Liver (tissue), 9 donors: ENCODE data around the gene GNG8. TPM values are rescaled to one million over a fixed set of nuclear protein-coding genes. Genes with fewer than 3 reads are reported as not detected.

Experiments used
- DNase-seq: peaks from one replicate; pipeline ENCODE4 v3.0.0-alpha.2; 2017; ENCODE audit warnings: low spot score
- H3K27ac ChIP-seq, 2 donors: one replicate each; pipeline ENCODE4 v1.7.0; 2013; ENCODE audit warnings: inconsistent platforms in 2 of 2, low read length in 2 of 2, control low read depth in 1 of 2, low read depth in 1 of 2, mild to moderate bottlenecking in 1 of 2
- H3K27me3 ChIP-seq, 4 donors: one replicate each; pipeline versions ENCODE4 v1.6.1 to v1.7.0; 2013; ENCODE audit warnings: low read length in 3 of 4, inconsistent platforms in 1 of 4, mild to moderate bottlenecking in 1 of 4, moderate library complexity in 1 of 4; ENCODE audit not compliant: control insufficient read depth in 4 of 4, insufficient read depth in 4 of 4
- H3K36me3 ChIP-seq, 4 donors: one replicate each; pipeline versions ENCODE4 v1.6.1 to v1.7.0; 2013; ENCODE audit warnings: low read length in 3 of 4, mild to moderate bottlenecking in 3 of 4, low read depth in 1 of 4, moderate library complexity in 1 of 4; ENCODE audit not compliant: control insufficient read depth in 4 of 4, insufficient read depth in 3 of 4
- H3K4me1 ChIP-seq, 4 donors: one replicate each; pipeline versions ENCODE4 v1.6.1 to v1.7.0; 2013; ENCODE audit warnings: low read length in 3 of 4, mild to moderate bottlenecking in 3 of 4, moderate library complexity in 1 of 4; ENCODE audit not compliant: control insufficient read depth in 4 of 4, insufficient read depth in 4 of 4
- H3K4me3 ChIP-seq, 3 donors: one replicate each; pipeline versions ENCODE4 v1.6.1 to v1.7.0; 2013; ENCODE audit warnings: low read length in 3 of 3, control low read depth in 1 of 3, low read depth in 1 of 3, mild to moderate bottlenecking in 1 of 3
- H3K9ac ChIP-seq, 2 donors: one replicate each; pipeline ENCODE4 v1.7.0; 2013; ENCODE audit warnings: low read length in 2 of 2, mild to moderate bottlenecking in 2 of 2, moderate library complexity in 2 of 2, control low read depth in 1 of 2, low read depth in 1 of 2
- H3K9me3 ChIP-seq, 4 donors: one replicate each; pipeline versions ENCODE4 v1.6.1 to v1.7.0; 2013; ENCODE audit warnings: low read length in 3 of 4; ENCODE audit not compliant: control insufficient read depth in 4 of 4
- ATF3 ChIP-seq: IDR thresholded peaks from 2 replicates; pipeline ENCODE4 v1.6.1; 2016; ENCODE audit warnings: antibody characterized with exemption
- CTCF ChIP-seq: fragments of 150-350 bp; IDR thresholded peaks from 2 replicates; pipeline ENCODE4 v1.5.1; 2017; ENCODE audit warnings: improper control_type of control experiment, low read depth, low read length; ENCODE audit not compliant: missing input control
- EGR1 ChIP-seq, 2 donors: IDR thresholded peaks; 2 replicates each; pipeline ENCODE4 v1.6.1; 2016 to 2018; ENCODE audit warnings: antibody characterized with exemption in 2 of 2, low read depth in 2 of 2
- FOXA2 ChIP-seq: IDR thresholded peaks from 2 replicates; pipeline ENCODE4 v1.6.1; 2016; ENCODE audit warnings: antibody characterized with exemption
- GABPA ChIP-seq, 2 donors: IDR thresholded peaks in 1 of 2; conservative IDR thresholded peaks in 1 of 2; 2 replicates each; pipeline ENCODE4 v1.6.1; 2016; ENCODE audit warnings: antibody characterized with exemption in 2 of 2, mild to moderate bottlenecking in 1 of 2, moderate library complexity in 1 of 2
- HNF4A ChIP-seq, 2 donors: conservative IDR thresholded peaks; 2 replicates each; pipeline ENCODE4 v1.6.1; 2016; ENCODE audit warnings: antibody characterized with exemption in 2 of 2, mild to moderate bottlenecking in 2 of 2
- HNF4G ChIP-seq: IDR thresholded peaks from 2 replicates; pipeline ENCODE4 v1.6.1; 2016; ENCODE audit warnings: antibody characterized with exemption
- JUND ChIP-seq, 2 donors: IDR thresholded peaks; 2 replicates each; pipeline ENCODE4 v1.6.1; 2016; ENCODE audit warnings: antibody characterized with exemption in 2 of 2
- MAX ChIP-seq: IDR thresholded peaks from 2 replicates; pipeline ENCODE4 v1.6.1; 2016; ENCODE audit warnings: antibody characterized with exemption
- NR2F2 ChIP-seq: IDR thresholded peaks from 2 replicates; pipeline ENCODE4 v1.6.1; 2016; ENCODE audit warnings: antibody characterized with exemption
- RAD21 ChIP-seq, 2 donors: IDR thresholded peaks; 2 replicates each; pipeline ENCODE4 v1.6.1; 2016; ENCODE audit warnings: antibody characterized with exemption in 2 of 2, mild to moderate bottlenecking in 2 of 2
- REST ChIP-seq: IDR thresholded peaks from 2 replicates; pipeline ENCODE4 v1.6.1; 2016; ENCODE audit warnings: antibody characterized with exemption, mild to moderate bottlenecking
- RXRA ChIP-seq, 2 donors: IDR thresholded peaks; 2 replicates each; pipeline ENCODE4 v1.6.1; 2017 to 2018; ENCODE audit warnings: antibody characterized with exemption in 2 of 2, mild to moderate bottlenecking in 1 of 2
- SP1 ChIP-seq: IDR thresholded peaks from 2 replicates; pipeline ENCODE4 v1.6.1; 2018; ENCODE audit warnings: antibody characterized with exemption, mild to moderate bottlenecking
- TAF1 ChIP-seq: conservative IDR thresholded peaks from 2 replicates; pipeline ENCODE4 v1.6.1; 2016; ENCODE audit warnings: antibody characterized with exemption, mild to moderate bottlenecking
- YY1 ChIP-seq: IDR thresholded peaks from 2 replicates; pipeline ENCODE4 v1.6.1; 2016; ENCODE audit warnings: antibody characterized with exemption, mild to moderate bottlenecking
- ZBTB33 ChIP-seq: IDR thresholded peaks from 2 replicates; pipeline ENCODE4 v1.6.1; 2016; ENCODE audit warnings: antibody characterized with exemption
- WGBS: extraction: QIAGEN DNeasy Blood & Tissue Kit; methylation state at CpG from one replicate; pipeline ENCODE4 v1.1.7; 2013; 5-methylcytosine and 5-hydroxymethylcytosine counted together
- polyA plus RNA-seq, 2 donors: library from polyadenylated mRNA; stranded (reverse) in 1 of 2; unstranded in 1 of 2; fragments of 200-250 nt in 1 of 2; fragments of >200 nt in 1 of 2; fragmentation: Nextera tagmentation in 1 of 2; extraction: Ambion mirVana in 1 of 2; gene quantifications; one replicate each; pipeline versions ENCODE4 v1.2.1 to v1.2.3, GENCODE V29; 2013 to 2015
- total RNA-seq, 2 donors: library from RNA; depleted of rRNA; stranded (reverse); fragments of >200 nt; gene quantifications; one replicate each; pipeline ENCODE4 v1.2.3, GENCODE V29; 2014
- donor health status: healthy.
- donor health status: healthy.
- donor health status: healthy.
- donor health status: healthy.
- donor health status: healthy.

Gene GNG8
- total and polyA plus RNA-seq, 4 donors = not detected

GRCh38 chr19:46591254-46591653 lies 44.7 kb downstream of the GNG8 start:
- no peak for DNase-seq
- Histone ChIP-seq H3K9me3 (no peaks in the 10 kb centered on the region), H3K4me1 (no peaks in the 10 kb centered on the region), H3K27ac (no peak overlapping the region), H3K9ac (no peak overlapping the region), H3K36me3 (no peaks in the 10 kb centered on the region), H3K4me3 (no peak overlapping the region), H3K27me3 (no peaks in the 10 kb centered on the region)
- 97% methylated on average over 4 of the region's 4 CpGs for WGBS
- TF ChIP-seq RXRA (IDR thresholded peaks at IDR 0.05) = no peak
- TF ChIP-seq REST = no peak
- TF ChIP-seq EGR1 (IDR thresholded peaks at IDR 0.05; ENCODE audit: low read depth in 2 of 2) = no peak
- TF ChIP-seq ZBTB33 = no peak
- TF ChIP-seq CTCF = no peak
- no peak for TF ChIP-seq HNF4A (conservative IDR thresholded peaks at IDR 0.05)
- TF ChIP-seq HNF4G = no peak
- no peak for TF ChIP-seq RAD21 (IDR thresholded peaks at IDR 0.05)
- TF ChIP-seq SP1 = no peak
- TF ChIP-seq ATF3 = no peak
- no peak for TF ChIP-seq FOXA2
- no peak for TF ChIP-seq GABPA (IDR thresholded peaks at IDR 0.05 in 1 of 2, conservative IDR thresholded peaks at IDR 0.05 in 1 of 2)
- TF ChIP-seq TAF1 = no peak
- no peak for TF ChIP-seq YY1
- TF ChIP-seq MAX = no peak
- TF ChIP-seq JUND (IDR thresholded peaks at IDR 0.05) = no peak
- TF ChIP-seq NR2F2 = no peak

- no peak overlapping the region for H3K4me3 ChIP-seq
- no peak overlapping the region for H3K27ac ChIP-seq
- no peaks in the 10 kb centered on the region for H3K9me3 ChIP-seq
- no peak overlapping the region for H3K9ac ChIP-seq
- H3K27me3 ChIP-seq = no peaks in the 10 kb centered on the region
- H3K4me1 ChIP-seq = no peaks in the 10 kb centered on the region
- 88% methylated on average over 3 of the region's 3 CpGs for WGBS
- H3K36me3 ChIP-seq = no peaks in the 10 kb centered on the region
- TF ChIP-seq MAX (no peak), REST (no peak), CTCF (no peak), SP1 (no peak), YY1 (no peak), EGR1 (IDR thresholded peaks at IDR 0.05; ENCODE audit: low read depth in 2 of 2) (no peak), HNF4G (no peak)
- DNase-seq = no peak
Observed at GRCh38 chr19:46587861-46588260, 48.1 kb downstream of the GNG8 start.
